ENCODE data around the gene CCL5. TPM values are rescaled to one million over a fixed set of nuclear protein-coding genes. Genes with fewer than 3 reads are reported as not detected.

The CCL5 gene
- total RNA-seq, 1 experiment from 2014 or later = not detected

GRCh38 chr17:35903451-35903850 lies 23.3 kb upstream of the CCL5 start:
- peaks cover 0 to 3% of the 10 kb centered on the region in 2 experiments; a peak in 3 of 4 replicates for H3K4me1 Mint-ChIP-seq
- no peak overlapping the region for H3K27ac Mint-ChIP-seq
- WGBS (ENCODE audit: extremely low coverage, insufficient read length, low lambda C conversion rate) = no CpG with 5 or more reads among the region's 5 CpGs
- H2BK12ac ChIP-seq (ENCODE audit: insufficient read length, low read depth, low read length) = no peak overlapping the region
- H3K4me1 ChIP-seq (ENCODE audit: insufficient read depth, low read length) = no peaks in the 10 kb centered on the region
- no peaks in the 10 kb centered on the region for H3K23me2 ChIP-seq (ENCODE audit: insufficient read length, low read depth, low read length, poor library complexity, severe bottlenecking)
- no peaks in the 10 kb centered on the region for H4K20me1 ChIP-seq (ENCODE audit: control insufficient read depth, insufficient read depth, insufficient read length)
- no peak overlapping the region for H4K91ac ChIP-seq (ENCODE audit: insufficient read length, low read depth, low read length)
- no peak overlapping the region for H2AK5ac ChIP-seq (ENCODE audit: insufficient read length, low read length)
- no peak overlapping the region for H2BK120ac ChIP-seq (ENCODE audit: low read depth, low read length, poor library complexity, severe bottlenecking)
- no peak overlapping the region for H3K14ac ChIP-seq (ENCODE audit: insufficient read depth, low read length)
- no peak overlapping the region for H3K4me3 Mint-ChIP-seq
- no peak overlapping the region for H2BK5ac ChIP-seq (ENCODE audit: insufficient read length, low read length)
- H3K79me2 ChIP-seq (ENCODE audit: insufficient read depth, low read length) = no peaks in the 10 kb centered on the region
- H3K79me1 ChIP-seq (ENCODE audit: insufficient read depth, low read depth, low read length, poor library complexity, severe bottlenecking) = no peaks in the 10 kb centered on the region
- H3K27me3 Mint-ChIP-seq (ENCODE audit: low read depth) = peaks cover 6% of the 10 kb centered on the region; the same call in 1 of the 2 replicates
- no peak overlapping the region for H2BK20ac ChIP-seq (ENCODE audit: low read depth, low read length, poor library complexity, severe bottlenecking)
- no peak for TF ChIP-seq CTCF (conservative IDR thresholded peaks at IDR 0.05)
- no peak overlapping the region for H3K4ac ChIP-seq (ENCODE audit: low read depth, low read length)
- no peak overlapping the region for H3K4me2 ChIP-seq (ENCODE audit: insufficient read depth, insufficient read length, low read length)
- no peaks in the 10 kb centered on the region for H3K27me3 ChIP-seq (ENCODE audit: insufficient read depth, low read length)
- no peak overlapping the region for H3K27ac ChIP-seq (ENCODE audit: insufficient read length, low read depth, low read length)
- no peak overlapping the region for H3K9ac ChIP-seq (ENCODE audit: extremely low read depth, insufficient read length, low read length)
- H4K8ac ChIP-seq (replicated peaks; ENCODE audit: insufficient read length, low read depth, low read length) = no peak overlapping the region
- DNase-seq = no peak
- H4K5ac ChIP-seq (ENCODE audit: insufficient read length, low read depth, low read length) = no peak overlapping the region
- no peak overlapping the region for H2AFZ ChIP-seq (ENCODE audit: low read length)
- peaks cover 7 to 11% of the 10 kb centered on the region in 2 experiments; a peak in 4 of 5 replicates for H3K9me3 Mint-ChIP-seq
- no peaks in the 10 kb centered on the region for H3K9me3 ChIP-seq (ENCODE audit: control insufficient read depth, low read depth, low read length)
- H3K56ac ChIP-seq (ENCODE audit: insufficient read length, low read depth, low read length) = no peak overlapping the region
- H3T11ph ChIP-seq (ENCODE audit: low read length) = no peak overlapping the region
- H3K23ac ChIP-seq (ENCODE audit: insufficient read length, low read depth, low read length) = no peak overlapping the region
- no peaks in the 10 kb centered on the region; a peak in 1 of 7 replicates for H3K36me3 Mint-ChIP-seq (ENCODE audit: insufficient read depth in 1 of 3, low read depth in 3 of 3)
- H2BK15ac ChIP-seq (ENCODE audit: low read depth, low read length) = no peak overlapping the region
- no peak overlapping the region for H3K18ac ChIP-seq (ENCODE audit: insufficient read length, low read depth, low read length)

All from H9 (cell line).